Measurements from ENCODE around the gene CARNS1.

CARNS1 gene

DNA sequence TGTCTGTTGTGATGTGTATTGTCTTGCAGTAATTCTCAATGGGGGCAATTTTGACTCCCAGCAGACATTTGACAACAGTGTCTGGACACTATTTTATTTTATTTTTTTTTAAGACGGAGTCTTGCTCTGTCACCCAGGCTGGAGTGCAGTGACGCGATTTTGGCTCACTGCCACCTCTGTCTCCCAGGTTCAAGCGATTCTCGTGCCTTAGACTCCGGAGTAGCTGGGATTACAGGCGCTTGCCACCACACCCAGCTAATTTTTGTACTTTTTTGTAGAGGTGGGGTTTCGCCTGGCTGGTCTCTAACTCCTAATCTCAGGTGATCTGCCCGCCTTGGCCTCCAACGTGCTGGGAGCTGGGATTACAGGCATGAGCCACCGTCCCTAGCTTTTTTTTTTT is 14.2 kb downstream of the CARNS1 start:
- no peak for DNase-seq

DNA sequence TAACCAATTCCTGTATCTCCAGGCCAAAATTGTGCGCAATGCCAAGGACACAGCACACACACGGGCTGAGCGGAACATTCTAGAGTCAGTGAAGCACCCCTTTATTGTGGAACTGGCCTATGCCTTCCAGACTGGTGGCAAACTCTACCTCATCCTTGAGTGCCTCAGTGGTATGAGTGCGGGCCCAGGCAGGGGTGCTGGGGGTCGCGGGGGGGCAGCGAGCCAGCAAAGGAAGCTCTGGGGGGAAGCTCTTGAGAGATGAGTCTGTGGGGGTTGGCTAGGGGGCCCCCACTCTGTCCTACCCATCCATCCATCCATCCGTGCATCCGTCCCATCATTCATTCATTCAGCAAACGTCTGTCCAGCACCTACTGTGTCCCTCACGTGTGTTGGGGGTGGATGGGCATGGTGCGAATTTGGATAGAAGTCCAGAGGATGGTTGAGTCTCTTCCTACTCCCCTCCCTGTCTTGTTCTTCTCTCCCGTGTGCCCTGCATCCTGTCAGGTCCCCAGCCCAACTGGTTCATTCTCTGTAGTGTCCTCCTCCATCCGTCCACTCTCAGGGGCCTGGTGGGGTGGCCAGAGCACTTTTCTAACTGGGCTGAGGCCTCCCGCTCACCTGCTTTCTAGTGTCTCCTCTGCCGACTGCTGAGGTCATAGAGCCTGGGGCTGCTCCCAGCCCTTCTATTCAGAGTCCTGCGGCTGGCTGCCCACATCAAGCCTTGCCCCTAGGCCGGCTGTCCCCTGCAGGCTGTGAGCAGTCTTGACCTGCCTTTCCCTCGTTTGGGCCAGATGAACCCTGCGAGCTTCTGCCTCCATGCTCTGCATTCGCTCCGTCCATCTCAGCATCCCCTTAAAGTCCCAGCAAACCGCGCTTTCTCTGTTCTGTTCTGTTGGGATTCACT is 16.1 kb downstream of the CARNS1 start:
- no peak for DNase-seq

DNA sequence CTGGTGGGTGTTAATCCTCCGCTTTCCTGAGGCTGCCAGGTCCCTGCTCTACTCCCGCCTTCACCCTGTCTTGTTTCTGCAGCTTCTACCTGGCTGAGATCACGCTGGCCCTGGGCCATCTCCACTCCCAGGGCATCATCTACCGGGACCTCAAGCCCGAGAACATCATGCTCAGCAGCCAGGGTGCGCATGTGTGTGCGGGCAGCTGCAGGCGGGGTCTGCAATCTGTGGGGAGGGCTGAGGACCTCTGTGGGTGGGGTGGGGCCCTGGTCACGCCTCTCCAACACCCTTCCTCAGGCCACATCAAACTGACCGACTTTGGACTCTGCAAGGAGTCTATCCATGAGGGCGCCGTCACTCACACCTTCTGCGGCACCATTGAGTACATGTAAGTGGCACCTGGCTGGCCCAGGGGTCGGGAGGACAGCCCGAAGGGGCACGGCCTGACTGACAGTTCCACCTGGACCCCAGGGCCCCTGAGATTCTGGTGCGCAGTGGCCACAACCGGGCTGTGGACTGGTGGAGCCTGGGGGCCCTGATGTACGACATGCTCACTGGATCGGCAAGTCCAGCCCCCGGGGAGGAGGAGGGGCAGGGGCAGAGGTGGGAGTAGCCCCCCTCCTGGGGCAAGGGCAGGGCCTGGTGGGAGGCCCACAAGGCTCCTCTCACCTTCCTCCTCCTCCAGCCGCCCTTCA is 17.3 kb downstream of the CARNS1 start:
- DNase-seq, result no peak

DNA sequence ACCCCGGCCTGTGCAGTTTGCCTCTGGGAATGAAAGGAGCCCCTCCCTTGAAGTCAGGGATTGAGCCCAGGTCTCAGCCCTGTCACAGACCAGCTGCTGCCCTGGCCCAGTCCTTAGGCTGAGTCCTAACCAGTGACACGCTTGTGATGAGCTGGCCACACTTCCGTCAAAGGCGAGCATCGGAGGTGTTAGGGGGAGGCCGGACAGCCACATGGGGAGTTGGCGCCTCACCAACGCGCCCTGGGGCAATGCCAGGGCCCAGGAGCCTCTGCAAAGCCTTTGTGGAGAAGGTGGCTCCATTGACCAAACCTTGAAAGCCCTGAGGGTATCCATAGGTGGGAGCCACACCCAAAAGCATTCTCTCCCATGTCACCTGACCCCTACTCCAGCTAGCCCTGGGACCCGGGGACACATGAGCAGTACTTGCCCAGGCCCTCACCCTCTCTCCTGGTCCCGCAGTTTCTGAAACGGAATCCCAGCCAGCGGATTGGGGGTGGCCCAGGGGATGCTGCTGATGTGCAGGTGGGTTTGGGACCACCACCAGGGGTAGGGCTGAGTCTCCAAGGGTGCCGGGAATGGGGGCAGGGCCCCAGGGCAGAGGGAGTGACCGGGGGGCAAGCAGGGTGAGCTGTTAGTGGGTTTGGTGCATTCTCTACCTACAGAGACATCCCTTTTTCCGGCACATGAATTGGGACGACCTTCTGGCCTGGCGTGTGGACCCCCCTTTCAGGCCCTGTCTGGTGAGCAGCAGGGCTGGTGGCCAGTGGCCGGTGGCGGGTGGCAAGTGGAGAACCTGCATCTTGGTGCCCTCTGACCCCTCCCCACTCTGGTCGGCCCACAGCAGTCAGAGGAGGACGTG is 18.3 kb downstream of the CARNS1 start:
- DNase-seq, result no peak

DNA sequence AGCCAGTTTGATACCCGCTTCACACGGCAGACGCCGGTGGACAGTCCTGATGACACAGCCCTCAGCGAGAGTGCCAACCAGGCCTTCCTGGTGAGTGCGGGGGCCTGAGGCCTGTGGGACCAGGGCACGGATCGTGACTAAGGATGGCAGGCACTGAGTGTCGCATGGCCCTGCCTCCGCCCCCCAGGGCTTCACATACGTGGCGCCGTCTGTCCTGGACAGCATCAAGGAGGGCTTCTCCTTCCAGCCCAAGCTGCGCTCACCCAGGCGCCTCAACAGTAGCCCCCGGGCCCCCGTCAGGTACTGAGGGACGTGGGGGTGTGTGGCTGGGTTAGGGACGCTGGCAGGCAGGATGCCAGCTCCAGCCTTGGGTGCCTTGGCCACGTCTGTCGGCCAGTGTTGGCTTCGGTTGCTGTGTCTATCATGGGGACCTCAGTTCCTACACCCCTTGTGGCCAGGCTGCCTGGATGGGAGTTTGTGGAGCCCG is 19.0 kb downstream of the CARNS1 start:
- DNase-seq, result no peak

DNA sequence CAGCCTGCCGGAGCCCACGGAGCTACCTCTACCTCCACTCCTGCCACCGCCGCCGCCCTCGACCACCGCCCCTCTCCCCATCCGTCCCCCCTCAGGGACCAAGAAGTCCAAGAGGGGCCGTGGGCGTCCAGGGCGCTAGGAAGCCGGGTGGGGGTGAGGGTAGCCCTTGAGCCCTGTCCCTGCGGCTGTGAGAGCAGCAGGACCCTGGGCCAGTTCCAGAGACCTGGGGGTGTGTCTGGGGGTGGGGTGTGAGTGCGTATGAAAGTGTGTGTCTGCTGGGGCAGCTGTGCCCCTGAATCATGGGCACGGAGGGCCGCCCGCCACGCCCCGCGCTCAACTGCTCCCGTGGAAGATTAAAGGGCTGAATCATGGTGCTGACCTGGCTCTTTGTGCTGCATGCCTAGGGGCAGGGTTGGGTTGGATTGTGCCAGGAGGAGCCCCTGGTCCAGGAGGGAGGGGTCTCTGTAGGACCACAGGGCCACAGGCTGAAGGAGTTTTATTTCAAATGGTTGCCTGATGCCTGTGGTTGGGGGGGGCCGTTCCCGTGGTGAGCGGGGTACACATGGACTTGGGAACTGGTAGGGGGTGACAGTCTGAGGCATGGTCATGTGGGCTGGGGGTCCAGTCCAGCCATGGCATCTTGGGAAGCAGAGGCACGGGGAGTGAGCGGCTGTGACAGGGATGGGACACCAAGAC is 19.7 kb downstream of the CARNS1 start:
- no peak for DNase-seq

DNA sequence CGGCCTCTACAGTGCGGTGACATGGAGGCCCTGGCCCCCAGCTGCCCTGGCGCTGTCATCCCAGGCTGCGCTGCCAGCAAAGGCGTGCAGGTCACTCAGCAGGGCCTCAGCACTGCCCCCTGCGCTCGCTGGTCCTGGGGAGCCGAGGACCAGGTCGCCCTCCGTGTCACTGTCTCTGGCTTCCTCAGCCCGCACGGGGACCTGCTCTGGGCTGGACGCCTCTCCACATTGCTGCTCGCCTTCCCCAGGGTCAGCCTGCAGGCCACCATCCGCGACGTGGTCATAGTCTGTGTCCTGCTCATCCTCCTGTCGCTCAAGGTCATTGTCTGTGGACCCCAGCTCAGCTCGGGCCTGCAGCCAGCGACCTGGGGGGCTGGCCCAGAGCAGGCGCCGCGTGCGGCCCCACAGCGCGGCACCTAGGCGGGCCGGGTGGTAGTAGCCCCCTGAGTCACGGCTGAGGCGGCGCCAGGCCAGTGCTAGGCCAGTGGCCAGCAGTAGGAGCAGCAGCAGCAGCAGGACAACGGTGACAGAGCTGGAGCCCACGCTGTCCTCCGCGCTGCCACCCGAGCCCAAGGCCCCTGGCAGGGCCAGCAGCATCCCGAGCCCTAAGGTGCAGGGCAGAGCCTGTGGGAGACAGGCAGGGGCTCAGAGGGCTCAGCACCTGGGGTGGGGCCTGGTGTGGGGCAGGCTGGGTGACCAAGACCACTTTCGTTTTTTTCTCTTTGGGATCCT is 20.4 kb downstream of the CARNS1 start:
- DNase-seq, result no peak

DNA sequence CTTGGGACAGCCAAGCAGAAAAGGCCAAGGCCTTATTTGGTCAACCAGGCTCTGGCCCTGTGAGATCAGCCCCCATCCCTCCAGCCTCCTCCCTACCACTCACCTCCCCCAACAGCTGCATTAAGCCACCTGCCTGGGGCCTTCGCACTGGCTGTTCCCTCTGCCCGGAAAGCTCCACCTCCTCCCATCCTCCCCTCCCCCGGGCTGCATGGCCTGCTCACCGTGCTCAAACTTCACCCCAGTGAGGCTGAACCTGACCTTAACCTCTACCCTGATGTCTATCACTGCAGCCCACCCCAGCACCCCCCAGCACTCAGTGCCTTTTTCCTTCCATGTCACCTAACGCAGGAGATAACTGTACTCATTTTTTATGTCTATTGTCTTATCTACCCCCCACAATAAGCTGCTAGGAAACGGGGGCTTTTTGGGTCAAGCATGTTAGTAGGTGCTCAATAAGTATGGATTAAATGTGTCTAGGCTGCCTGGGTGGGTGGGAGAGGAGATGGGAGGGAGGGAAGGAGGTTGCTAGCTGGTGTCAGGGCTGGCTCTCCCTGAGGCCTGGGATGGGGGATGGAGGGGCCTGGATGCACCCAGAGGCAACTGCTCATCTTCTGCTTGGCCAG is 21.1 kb downstream of the CARNS1 start:
- no peak for DNase-seq

DNA sequence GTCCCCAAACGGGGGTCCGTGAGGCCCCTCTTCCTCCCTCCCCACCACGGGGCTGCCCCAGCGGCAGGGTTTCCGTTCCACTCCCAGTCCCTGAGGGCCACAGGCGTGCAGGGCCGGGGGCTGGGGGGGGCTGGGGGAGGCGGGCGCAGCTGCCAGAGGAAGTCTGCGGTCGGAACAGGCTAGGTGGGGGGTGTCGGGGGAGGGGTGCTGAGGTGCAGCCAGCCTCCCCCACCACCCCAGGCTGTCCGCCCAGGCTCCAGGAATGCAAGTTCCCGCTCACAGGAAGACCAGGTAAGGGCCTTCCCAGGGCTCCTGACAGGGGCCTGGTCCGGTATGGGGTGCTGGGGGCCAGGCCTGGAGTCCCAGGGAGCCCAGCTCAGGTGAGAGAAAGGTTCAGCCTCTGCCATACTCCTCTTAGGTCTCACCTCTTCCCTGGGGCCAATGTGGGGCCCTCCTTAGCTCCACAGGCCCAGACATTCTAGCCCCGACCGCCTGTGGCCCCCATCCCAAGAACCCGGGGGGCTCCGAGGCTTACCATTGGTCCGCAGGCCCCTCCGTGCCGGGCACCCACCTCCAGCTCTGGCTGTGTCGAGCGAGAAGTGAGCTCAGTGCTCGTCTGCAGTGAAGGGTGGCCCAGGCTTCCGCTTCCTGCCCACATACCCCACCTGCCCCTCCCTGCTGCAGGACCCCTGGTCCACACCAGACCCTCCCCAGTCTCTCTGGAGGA is 21.8 kb downstream of the CARNS1 start, which contains the start of gene PTPRCAP:
PTPRCAP (minus strand) TSS at position 601 of the 727 bp plus-strand sequence; CDS start at position 538, 63 bp downstream.
- DNase-seq, result no peak

DNA sequence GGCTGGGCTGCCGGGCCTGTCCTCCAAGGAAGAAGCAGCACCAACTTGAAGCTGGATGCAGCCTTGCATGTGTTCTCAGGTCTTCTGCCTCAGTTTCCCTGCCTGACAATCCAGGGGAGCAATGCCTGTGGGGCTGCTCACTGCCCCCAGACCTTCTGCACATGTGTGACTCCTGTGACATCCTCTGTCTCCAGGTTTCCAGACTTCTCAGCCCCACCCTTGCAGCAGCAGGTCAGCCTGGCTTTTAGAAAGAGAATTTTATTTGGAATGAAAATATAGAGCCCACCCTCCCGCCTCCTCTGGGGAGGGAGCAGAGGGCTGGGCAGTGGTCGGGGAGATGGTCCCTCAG is 22.3 kb downstream of the CARNS1 start:
- no peak for DNase-seq

DNA sequence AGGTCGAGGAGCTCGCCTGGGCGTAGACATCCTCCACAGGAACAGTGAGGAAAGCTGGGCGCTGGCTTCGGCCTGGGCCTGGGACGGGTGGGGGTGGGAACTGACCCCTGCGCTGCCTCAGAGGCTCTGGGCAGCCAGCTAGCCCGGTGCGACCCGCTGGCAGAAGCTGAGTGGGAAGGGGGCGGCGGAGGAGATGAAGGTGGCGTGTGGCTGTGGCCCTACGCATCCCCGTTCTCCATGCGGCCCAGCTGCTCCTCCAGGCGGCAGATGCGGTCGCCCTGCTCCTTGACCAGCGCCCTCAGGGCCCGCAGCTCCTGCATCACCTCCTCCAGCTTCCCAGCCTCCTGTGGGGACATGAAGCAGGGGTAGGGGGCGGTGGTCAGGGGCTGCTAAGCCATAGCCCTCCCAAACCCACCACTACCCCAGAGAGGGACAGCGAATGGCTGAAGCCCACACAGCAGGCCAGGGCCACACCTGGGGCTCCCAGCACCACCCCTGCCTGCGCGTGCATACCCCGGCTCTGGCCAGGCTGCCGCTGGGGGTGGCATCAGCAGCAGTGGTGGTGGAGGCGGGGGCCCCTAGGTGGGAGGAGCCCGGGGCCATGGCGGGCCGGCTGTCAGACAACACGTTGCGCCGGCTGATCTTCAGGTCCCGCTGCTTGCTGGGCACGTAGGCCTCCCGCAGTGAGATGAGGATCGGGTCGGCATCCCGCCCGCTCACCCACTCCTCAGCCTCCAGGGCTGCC is 22.9 kb downstream of the CARNS1 start:
- no peak for DNase-seq

DNA sequence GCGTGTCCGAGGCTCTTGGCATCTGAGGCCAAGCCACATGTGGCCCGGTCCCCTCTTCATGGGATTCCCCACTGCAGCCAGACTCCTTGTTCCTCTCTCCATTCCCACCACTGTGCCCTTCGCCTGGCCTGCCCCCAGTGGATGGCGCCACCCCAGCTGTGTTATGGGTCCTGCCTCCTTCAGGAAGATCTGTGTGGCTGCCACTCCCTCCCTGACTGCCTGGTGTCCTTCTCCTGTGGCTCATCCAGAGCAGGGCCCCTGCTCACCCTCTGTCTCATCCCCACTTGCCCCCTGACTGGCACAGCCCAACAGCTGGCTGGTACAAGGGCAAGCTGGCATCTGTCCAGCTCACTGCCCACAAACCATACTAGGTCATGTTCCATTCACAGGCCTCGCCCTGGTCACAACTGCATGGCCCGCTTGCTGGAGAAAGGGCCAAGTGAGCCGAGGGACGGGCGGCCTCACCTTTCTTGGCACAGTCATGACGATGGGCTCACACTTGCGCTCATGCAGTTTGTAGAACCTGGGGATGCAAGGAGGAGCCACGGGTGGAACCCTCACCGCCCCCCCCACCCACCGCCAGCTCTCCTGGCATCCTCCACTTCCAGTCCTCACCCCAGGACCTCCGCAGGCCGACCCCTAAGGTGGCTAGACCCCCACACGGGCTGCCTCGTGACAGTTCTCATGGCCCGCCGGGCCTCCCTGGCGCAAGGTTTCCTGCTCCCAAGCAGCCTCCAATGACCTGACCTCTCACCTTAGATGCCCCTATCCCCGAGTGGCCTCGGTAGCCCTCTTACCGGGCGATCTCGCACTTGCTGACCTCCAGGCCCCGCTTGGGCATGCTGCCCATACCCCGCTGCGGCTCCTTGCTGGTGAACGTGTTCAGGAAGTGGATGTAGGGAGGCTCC is 24.1 kb downstream of the CARNS1 start:
- no peak for DNase-seq

DNA sequence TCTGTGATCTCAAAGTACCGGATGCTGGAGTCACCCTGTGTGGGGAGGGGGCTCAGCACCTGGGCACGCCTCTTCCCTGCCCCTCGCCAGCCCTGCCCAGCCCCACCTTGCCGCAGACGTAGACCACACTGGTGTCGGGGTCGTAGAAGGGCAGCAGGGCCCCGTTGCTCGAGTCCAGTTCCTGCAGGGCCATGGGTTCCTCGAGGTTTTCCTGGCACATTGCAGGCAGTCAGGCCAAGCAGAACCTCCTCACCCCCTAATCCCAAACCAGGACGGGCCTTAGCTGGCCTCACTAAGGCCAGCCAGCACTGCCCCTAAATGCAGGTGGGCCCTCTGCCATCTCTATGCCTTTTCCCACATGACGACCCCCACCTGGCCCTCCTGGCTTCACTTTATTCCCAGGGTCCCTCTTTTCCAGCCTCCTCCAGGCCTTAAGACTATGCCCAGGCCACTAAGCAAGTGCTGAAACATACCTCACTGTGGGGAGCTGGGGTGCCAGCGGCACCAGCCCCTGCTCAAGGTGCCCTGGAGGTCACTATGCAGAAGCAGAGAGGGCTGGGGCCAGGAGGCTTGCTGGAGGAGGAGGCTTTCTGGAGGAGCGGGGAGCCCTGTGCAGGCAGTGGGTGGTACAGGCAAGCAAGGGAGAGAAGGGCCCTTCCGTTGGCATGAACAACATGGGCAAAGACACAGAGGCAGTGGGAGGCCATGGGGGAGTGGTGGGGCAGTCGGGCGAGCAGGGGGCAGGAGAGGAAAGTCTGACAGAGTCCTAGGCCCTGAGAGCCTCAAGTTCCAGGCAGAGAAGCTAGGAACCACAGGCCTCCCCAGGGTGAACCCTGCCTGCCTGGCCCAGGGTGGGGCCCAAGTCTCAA is 25.0 kb downstream of the CARNS1 start:
- no peak for DNase-seq

DNA sequence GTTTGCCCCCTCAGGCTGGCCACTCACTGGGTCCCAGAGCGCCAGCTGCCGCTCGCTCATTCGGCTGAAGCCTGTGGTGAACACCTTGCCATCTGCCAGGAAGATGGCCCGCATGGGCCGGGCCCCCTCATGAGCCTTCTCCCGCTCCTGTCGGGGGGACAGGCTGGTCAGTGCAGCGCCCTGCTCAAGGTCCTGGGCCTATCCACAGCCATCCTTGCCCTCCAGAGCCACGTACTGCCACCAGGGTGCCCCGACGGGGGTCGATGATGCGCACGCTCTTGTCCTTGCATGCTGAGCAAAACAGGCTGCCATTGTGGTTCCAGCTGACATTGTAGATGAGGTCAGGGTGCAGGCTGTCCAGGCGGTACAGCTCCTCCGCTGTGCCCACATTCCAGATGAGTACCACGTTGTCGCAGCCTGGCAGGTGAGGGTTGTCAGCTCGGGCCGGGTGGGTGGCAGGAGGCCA is 25.7 kb downstream of the CARNS1 start:
- DNase-seq, result no peak

DNA sequence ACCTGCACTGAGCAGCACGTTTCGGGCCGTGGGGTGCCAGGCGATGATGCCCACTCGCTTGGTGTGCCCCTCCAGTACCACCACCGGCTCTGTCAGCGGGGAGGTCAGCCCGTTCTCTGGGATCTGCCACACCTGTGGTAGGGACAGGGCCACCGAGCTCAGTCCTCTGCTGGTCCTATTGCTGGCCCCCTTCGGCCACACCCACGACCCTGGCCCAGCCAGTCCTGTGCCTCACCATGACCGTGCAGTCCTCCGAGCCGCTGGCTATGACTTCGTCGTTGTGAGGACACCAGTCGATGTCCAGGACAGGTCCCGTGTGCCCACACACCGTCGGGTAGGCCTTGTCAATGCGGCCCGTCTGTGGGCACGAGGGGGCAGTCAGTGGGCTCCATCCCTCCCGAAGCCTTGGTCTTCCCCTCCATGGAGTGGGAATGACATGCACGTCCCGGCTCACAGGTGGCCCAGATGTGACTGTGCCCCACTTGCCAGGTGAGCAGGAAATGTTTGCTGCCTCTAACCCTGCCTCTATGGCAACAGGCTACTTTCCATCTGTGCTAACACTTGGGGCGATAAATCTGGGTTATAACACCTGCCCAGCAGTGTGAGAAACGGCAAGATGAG is 26.4 kb downstream of the CARNS1 start:
- no peak for DNase-seq

DNA sequence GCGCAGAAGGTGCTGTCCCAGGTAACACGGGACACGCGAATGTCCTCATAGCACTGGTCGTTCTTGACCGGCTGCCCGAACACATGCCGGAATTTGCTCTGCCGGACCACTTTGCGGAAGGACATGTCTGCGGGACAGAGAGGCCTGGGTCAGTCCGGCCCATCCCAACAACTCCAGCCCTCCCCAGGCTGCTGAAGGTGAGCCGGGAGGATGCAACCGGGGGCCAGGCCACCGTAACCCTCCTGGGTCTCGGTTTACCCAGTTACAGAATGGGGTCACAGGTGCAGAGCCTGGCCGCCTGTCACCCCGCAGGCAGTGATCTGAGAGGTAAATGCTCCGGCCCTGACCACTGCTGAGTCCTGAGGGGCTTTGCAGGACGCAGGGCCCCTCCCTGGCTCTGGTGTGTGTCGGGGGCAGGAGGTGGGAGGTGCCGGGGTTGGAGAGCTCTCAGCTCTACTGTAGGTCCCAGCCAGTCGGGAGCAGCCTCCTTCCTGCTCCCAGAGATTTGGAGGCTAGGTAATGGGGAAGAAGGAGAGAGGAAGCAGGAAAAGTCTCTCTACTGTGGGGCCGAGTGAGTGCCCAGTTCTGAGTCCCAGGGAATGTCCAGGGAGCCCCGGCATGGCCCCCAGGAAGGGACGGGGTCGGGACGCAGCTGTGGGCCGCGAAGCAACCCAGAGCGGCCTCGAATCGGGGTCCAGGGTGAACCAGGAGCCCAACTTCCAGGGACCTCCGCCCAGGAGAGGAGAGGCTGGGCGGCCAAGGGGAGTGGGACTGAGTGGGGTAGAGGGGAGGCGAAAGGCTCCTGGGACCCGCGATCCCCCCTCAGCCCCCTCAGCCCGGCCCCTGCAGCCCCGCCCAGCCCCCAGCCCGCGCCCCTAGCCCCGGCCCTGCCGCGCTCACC is 27.3 kb downstream of the CARNS1 start:
- no peak for DNase-seq

Data from NCI-H2081 treated with DMSO at 0.1 percent for 48 hours (cell line).